NB4 (cell line): ENCODE measurements around the gene CD300LG.
"Not testable (repeated sequence)": the region's sequence is repeated elsewhere in the genome, so short reads cannot be mapped to it uniquely, and the experiment has no call there.

Source experiments
- DNase-seq: peaks from one replicate; pipeline ENCODE4 v3.0.0; 2010; ENCODE audit warnings: low read depth
- H3K4me3 ChIP-seq: one replicate; pipeline ENCODE4 v1.5.1; 2011; ENCODE audit warnings: mild to moderate bottlenecking, low read depth, low read length, moderate library complexity
- MYC ChIP-seq: IDR thresholded peaks from 2 replicates; pipeline ENCODE4 v1.6.1; 2011; ENCODE audit warnings: low read depth, low read length
- POLR2A ChIP-seq: IDR thresholded peaks from 2 replicates; pipeline ENCODE4 v1.6.1; 2011; ENCODE audit warnings: mild to moderate bottlenecking; ENCODE audit not compliant: insufficient read length; ENCODE audit errors: extremely low read depth
- TF ChIP-seq, protein P1 (sequence below): IDR thresholded peaks from one replicate; pipeline ENCODE4 v1.5.1; 2012; ENCODE audit warnings: low read depth, low read length
- TF ChIP-seq, protein P2 (sequence below): IDR thresholded peaks from 2 replicates; pipeline ENCODE4 v1.6.1; 2011; ENCODE audit warnings: low read depth, low read length

Gene CD300LG

DNA sequence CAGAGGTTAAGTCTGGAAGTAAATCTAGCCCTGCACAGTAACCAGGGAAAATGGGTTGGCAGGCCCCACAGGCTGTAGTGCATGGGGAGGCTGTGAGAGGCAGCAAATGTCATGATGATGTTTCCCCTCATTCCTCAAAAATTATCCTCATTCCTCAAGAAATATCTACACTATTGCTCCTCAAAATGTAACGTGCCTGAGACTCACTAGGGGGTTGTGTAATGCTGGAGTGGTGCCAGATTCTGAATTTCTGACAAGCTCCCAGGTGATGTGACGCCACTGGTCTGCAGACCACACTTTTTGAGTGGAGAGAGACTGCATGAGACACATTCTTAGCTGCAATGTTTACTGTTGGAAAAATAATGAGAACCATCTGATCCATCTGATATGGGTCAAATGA, 12.9 kb upstream of the CD300LG start:
- peak; percentile 14 for DNase-seq
- no peak overlapping the region for H3K4me3 ChIP-seq
- no peak for TF ChIP-seq MYC
- TF ChIP-seq, protein P1, sequence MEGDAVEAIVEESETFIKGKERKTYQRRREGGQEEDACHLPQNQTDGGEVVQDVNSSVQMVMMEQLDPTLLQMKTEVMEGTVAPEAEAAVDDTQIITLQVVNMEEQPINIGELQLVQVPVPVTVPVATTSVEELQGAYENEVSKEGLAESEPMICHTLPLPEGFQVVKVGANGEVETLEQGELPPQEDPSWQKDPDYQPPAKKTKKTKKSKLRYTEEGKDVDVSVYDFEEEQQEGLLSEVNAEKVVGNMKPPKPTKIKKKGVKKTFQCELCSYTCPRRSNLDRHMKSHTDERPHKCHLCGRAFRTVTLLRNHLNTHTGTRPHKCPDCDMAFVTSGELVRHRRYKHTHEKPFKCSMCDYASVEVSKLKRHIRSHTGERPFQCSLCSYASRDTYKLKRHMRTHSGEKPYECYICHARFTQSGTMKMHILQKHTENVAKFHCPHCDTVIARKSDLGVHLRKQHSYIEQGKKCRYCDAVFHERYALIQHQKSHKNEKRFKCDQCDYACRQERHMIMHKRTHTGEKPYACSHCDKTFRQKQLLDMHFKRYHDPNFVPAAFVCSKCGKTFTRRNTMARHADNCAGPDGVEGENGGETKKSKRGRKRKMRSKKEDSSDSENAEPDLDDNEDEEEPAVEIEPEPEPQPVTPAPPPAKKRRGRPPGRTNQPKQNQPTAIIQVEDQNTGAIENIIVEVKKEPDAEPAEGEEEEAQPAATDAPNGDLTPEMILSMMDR: no peak
- TF ChIP-seq, protein P2, sequence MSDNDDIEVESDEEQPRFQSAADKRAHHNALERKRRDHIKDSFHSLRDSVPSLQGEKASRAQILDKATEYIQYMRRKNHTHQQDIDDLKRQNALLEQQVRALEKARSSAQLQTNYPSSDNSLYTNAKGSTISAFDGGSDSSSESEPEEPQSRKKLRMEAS: no peak

DNA sequence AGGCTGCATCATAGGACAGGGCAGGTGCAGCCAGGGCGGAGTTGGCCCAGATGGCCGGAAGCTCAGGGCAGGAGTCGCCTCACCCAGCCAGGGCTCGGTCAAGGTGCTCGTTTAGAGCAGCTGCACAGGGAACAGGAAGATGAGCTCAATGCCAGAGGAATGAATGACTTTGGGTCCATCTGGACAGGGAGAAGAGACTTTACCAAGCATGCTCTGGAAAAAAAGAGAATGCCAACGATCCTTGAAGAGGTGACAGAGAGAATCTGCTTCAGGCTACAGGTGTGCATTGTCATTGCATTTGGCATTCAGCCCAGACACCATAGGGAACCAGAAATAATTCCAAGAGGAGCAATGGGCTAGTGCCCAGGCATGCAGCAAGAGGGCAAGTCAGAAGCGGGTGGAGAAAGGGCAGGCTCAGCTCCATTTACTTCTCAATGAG, 7.3 kb upstream of the CD300LG start:
- no peak overlapping the region for H3K4me3 ChIP-seq
- no peak for TF ChIP-seq POLR2A
- no peak for TF ChIP-seq MYC
- TF ChIP-seq, protein P1: no peak
- TF ChIP-seq, protein P2: no peak
- DNase-seq: no peak

DNA sequence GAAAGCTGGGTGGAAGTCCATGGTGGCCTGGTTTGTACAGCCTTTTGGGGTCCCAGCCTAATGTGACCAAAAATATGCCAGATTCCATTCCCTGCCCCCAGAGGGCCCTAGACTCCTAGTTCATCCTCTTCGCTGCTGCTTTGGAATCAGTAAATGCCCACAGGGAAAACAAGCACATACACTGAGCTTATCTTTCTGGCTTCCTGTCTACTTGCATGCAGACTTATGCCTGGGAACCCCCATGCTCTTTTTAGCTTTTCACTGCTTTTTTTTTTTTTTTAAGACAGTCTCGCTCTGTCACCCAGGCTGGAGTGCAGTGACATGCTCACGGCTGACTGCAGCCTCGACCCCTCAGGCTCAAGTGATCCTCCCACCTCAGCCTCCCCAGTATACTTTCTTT, 6.2 kb upstream of the CD300LG start:
- DNase-seq: peak; percentile 11
- TF ChIP-seq MYC: no peak
- TF ChIP-seq POLR2A: no peak
- TF ChIP-seq, protein P1: peak; percentile 29
- TF ChIP-seq, protein P2: no peak
- no peak overlapping the region for H3K4me3 ChIP-seq

DNA sequence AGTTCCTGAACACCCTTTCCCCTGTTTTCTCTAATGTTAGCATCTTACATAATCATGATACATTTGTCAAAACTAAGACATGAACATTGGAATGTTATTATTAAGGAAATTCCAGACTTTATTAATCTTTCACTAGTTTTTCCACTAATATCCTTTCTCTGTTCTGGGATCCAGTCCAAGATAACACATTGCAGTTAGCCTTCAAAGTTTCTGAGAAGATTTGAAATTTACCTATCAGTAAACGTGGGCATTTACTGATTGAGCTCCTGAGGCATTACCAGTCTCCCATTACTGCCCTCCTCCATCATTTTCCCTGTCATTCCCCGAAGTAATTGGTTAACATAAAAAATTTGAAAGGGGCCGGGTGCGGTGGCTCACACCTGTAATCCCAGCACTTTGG, 5.7 kb upstream of the CD300LG start:
- no peak for DNase-seq
- no peak overlapping the region for H3K4me3 ChIP-seq
- TF ChIP-seq MYC (no peak), POLR2A (no peak)
- TF ChIP-seq, protein P2: no peak
- TF ChIP-seq, protein P1: no peak

DNA sequence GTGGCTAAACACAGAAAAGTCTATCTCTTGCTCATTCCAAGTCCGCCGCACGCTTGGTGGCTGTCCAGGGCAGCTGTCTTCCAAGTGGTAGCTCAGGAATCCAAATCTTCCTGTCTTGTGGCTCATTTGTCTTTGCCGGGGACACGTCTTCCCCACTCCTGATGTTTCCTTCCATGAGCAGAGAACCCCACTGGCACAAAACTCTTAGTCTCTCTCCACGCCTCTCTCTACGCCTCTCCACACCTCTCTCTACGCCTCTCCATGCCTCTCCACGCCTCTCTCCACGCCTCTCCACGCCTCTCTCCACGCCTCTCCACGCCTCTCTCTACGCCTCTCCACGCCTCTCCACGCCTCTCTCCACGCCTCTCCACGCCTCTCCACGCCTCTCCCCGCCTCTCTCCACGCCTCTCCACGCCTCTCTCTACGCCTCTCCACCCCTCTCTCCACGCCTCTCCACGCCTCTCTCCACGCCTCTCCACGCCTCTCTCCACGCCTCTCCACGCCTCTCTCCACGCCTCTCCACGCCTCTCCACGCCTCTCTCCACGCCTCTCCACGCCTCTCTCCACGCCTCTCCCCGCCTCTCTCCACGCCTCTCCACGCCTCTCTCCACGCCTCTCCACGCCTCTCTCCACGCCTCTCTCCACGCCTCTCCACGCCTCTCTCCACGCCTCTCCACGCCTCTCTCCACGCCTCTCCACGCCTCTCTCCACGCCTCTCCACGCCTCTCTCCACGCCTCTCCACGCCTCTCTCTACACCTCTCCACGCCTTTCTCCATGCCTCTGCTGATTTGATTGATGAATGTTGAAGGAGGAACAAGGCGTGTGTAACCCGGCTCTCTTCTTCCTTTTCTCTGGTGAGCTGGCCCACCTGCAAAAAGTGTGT, 4.6 kb upstream of the CD300LG start:
- not testable (repeated sequence) for H3K4me3 ChIP-seq, DNase-seq

DNA sequence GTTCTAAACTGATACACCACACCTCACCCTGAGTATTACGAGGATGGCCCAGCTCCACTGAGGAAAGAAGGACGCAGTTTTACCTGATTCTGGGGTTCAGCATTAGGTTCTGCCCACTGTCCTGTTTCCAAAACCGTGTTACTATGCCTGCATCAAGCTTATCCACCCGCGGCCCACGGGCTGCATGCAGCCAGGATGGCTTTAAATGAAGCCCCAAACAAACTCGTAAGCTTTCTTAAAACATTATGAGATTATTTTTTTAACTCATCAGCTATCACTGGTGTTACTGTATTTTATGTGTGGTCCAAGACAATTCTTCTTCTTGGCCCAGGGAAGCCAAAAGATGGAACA, 4.0 kb upstream of the CD300LG start:
- TF ChIP-seq, protein P2: no peak
- TF ChIP-seq MYC: no peak
- TF ChIP-seq, protein P1: no peak
- TF ChIP-seq POLR2A: no peak
- H3K4me3 ChIP-seq: no peak overlapping the region
- DNase-seq: no peak
